GM10248 (cell line): Measurements from ENCODE around the gene ZCCHC7.

ENCODE experiments used
- CTCF ChIA-PET: fragments of 300-600 bp; sonication (Branson Sonifier 250); formaldehyde crosslinking; extraction: SDS; loops from one replicate; lab custom pipeline; 2021; ENCODE audit warnings: antibody characterized with exemption; lab: Yijun Ruan, JAX
- POLR2A ChIA-PET: fragments of 350-650 bp; sonication (Branson Sonifier 250); formaldehyde crosslinking; extraction: SDS; loops from one replicate; lab custom pipeline; 2020; ENCODE audit warnings: antibody characterized with exemption; lab: Yijun Ruan, JAX
- DNase-seq: peaks from one replicate; pipeline ENCODE4 v3.0.0; 2012; ENCODE audit errors: extremely low spot score
- CTCF ChIP-seq: IDR thresholded peaks from 2 replicates; pipeline ENCODE4 v1.5.1; 2012; ENCODE audit warnings: mild to moderate bottlenecking, low read depth; ENCODE audit errors: extremely low read depth, missing control alignments, control extremely low read depth

ZCCHC7 gene

DNA sequence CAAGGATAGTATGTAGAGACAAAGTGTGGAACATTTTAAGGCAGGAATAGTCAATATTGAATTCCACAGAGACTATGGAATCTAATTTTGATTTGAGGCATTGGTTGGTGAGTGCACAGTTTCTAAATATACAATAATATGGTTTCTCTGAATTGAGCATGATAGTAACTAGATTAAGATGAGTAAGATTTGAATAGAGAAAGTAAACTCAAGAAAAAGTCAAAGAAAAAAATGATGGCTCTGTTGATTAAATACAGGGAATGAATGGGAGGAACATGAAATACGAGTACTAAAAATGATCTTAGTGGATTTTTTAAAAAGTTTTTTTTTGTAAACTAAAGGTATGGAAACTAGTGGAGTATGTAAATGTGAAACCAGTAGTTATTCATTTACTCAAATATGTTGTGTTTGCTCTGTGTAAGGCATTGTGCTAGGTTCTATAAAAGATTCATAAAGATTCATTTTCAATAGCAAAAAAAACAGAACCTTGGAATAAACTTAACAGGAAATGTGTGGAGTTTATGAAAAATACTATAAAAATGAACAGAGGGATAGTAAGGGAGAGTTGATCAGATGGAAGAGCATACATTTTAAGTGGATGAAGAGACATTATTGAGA is 101.2 kb downstream of the ZCCHC7 start:
- TF ChIP-seq CTCF: no peak
- ChIA-PET CTCF (interaction anchor here (1.4 to 2.1 kb wide), 3 partner anchors 8 to 10 kb away, joined by 3 to 7 read pairs (median 4); no protein-coding TSS in a partner anchor), POLR2A (no interaction called here)
- DNase-seq: no peak

DNA sequence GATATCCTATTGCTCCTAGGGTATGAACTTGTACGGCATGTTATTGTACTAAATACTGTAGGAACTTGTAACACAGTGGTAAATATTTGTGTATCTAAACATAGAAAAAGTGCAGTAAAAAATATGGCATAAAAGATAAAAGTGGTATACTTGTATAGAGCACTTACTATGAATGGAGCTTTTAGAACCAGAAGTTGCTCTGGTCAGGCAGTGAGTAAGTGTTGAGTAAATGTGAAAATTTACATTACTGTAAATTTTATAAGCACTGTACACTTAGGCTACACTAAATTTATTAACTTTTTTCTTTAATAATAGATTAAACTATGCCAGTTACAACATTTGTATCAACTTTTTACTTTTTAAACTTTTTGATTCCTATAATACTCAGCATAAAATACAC is 109.1 kb downstream of the ZCCHC7 start:
- POLR2A ChIA-PET: no interaction called here
- no peak for DNase-seq
- no peak for TF ChIP-seq CTCF
- CTCF ChIA-PET: interaction anchor here (1.0 to 2.4 kb wide), 3 partner anchors 9 to 14 kb away, joined by 3 to 7 read pairs (median 7); no protein-coding TSS in a partner anchor

- POLR2A ChIA-PET: interaction anchor here (0.6 kb wide), 1 partner anchor 655 kb away, joined by 8 read pairs; no protein-coding TSS in a partner anchor
- TF ChIP-seq CTCF: no peak
- CTCF ChIA-PET: interaction anchor here (1.0 to 2.4 kb wide), 5 partner anchors 9 to 52 kb away, joined by 3 to 7 read pairs (median 5); no protein-coding TSS in a partner anchor
- DNase-seq: no peak
Measured at GRCh38 chr9:37229882-37230482, 109.6 kb downstream of the ZCCHC7 start.

- CTCF ChIA-PET: interaction anchor here (1.0 to 1.9 kb wide), 3 partner anchors 10 to 93 kb away, joined by 3 to 5 read pairs (median 4); no protein-coding TSS in a partner anchor
- POLR2A ChIA-PET: no interaction called here
- DNase-seq: no peak
- no peak for TF ChIP-seq CTCF
Measured at GRCh38 chr9:37236822-37237221, 116.4 kb downstream of the ZCCHC7 start.

DNA sequence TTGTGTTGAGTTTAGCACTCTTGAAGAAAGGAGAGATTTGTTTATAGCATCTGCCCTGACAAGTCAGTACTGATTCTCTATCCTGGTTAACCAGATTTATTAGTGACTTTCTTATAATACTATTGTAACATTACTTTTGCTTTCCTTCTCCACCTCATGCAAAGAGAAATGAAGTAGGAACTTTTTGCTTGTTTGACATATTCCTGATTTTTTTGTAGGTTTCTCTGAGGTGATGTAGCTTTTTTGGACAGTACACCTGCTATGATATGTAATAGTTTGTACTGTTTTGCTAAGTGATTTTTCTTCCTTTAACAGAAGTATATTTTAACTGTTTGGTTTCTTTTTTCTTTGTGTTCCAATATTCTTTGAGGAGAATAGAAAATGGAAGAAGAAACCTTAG is 117.7 kb downstream of the ZCCHC7 start:
- DNase-seq: no peak
- no peak for TF ChIP-seq CTCF
- POLR2A ChIA-PET: no interaction called here
- CTCF ChIA-PET: interaction anchor here (1.2 to 1.9 kb wide), 3 partner anchors 9 to 13 kb away, joined by 4 to 7 read pairs (median 5); no protein-coding TSS in a partner anchor

- CTCF ChIA-PET: interaction anchor here (1.2 to 3.6 kb wide), 6 partner anchors 9 to 176 kb away, joined by 3 to 11 read pairs (median 5); no protein-coding TSS in a partner anchor
- TF ChIP-seq CTCF: no peak
- POLR2A ChIA-PET: no interaction called here
- DNase-seq: no peak
Measured at GRCh38 chr9:37239224-37239859, 119.0 kb downstream of the ZCCHC7 start.
